ENCODE data around the gene CASP8AP2.
"Not testable (repeated sequence)": the region's sequence is repeated elsewhere in the genome, so short reads cannot be mapped to it uniquely, and the experiment has no call there.

Gene CASP8AP2

DNA sequence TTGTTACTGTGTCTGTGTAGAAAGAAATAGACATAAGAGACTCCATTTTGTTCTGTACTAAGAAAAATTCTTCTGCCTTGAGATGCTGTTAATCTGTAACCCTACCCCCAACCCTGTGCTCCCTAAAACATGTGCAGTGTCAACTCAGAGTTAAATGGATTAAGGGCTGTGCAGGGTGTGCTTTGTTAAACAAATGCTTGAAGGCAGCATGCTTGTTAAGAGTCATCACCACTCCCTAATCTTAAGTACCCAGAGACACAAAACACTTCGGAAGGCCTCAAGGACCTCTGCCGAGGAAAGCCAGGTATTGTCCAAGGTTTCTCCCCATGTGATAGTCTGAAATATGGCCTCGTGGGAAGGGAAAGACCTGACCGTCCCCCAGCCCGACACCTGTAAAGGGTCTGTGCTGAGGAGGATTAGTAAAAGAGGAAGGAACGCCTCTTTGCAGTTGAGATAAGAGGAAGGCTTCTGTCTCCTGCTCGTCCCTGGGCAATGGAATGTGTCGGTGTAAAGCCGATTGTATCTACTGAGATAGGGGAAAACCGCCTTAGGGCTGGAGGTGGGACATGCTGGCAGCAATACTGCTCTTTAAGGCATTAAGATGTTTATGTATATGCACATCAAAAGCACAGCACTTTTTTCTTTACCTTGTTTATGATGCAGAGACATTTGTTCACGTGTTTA lies 61.3 kb downstream of the CASP8AP2 start:
- DNase-seq = not testable (repeated sequence)

DNA sequence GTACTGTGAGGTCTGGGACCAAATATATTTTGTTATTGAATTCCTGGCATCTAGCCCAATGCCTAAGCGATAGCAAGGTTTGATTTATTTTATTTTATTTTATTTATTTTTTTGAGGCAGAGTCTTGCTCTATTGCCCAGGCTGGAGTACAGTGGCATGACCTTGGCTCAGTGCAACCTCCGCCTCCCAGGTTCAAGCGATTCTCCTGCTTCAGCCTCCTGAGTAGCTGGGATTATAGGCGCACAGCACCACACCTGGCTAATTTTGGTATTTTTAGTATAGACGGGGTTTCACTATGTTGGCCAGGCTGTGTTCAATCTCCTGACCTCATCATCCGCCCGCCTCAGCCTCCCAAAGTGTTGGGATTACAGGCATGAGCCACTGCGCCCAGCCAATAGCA lies 62.9 kb downstream of the CASP8AP2 start:
- DNase-seq = not testable (repeated sequence)

DNA sequence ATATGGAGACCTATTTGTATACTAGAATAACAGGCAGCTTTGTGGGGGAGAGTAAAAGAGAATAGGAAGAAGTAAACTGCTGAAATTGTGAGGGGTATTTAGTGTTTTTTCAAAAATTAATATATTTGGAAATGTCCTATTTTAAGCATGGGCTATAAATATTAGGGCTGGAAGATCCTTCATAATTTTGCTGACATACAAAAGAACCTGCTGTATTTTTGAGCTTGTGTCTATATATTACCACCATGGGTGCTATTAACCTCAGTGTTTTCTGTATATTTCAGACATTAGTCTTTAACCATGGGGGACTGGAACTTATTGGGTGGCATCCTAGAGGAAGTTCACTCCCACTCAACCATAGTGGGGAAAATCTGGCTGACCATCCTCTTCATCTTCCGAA lies 64.5 kb downstream of the CASP8AP2 start, which contains the start of gene GJA10:
TSS of gene GJA10 (plus strand) at position 301 of the 400 bp plus-strand sequence. CDS start at position 301, 0 bp downstream.
- no peak for DNase-seq

DNA sequence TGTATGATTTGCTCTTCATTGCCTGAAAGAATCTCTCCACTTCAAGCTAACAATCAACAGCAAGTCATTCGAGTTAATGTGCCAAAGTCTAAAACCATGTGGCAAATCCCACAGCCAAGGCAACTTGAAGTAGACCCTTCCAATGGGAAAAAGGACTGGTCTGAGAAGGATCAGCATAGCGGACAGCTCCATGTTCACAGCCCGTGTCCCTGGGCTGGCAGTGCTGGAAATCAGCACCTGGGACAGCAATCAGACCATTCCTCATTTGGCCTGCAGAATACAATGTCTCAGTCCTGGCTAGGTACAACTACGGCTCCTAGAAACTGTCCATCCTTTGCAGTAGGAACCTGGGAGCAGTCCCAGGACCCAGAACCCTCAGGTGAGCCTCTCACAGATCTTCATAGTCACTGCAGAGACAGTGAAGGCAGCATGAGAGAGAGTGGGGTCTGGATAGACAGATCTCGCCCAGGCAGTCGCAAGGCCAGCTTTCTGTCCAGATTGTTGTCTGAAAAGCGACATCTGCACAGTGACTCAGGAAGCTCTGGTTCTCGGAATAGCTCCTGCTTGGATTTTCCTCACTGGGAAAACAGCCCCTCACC lies 65.7 kb downstream of the CASP8AP2 start:
- no peak for DNase-seq

DNA sequence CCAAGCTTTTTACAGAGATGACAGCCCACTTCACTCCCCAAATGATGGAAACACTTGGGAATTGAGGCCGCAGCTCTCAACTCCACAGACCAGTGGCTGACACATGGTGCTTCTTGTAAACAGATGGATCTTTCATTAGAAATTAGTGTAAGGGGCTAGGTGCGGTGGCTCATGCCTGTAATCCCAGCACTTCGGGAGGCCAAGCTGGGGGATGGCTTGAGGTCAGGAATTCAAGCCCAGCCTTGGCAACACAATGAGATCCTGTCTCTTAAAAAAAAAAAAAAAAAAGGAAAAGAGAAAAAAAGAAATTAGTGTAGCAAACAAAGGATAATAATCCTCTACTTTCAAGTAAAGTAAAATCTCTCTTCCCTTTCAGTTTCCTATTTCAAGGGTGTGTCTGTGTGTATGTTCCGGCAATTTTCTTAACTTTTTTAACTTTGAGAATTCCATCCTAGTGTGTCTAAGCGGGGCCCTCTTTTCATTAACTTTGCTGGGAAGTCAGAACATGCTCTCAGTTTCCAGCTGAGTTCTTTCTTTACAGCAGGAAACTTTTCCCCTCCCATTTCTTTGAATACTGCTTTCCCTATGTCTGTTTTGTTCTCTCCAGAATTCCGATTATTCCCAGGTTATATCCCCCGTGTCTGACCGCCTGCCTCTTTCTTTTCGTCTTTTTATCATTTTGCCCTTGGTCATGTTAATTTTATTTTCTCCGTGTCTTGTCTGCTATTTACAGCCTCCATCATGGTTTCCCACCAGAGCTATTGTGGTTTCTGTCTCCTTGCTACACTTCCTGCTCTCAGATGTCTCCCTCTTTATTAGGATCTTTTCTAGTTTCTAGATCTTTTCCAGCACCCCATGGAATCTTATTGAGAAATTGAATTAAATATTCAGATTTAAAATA lies 80.6 kb downstream of the CASP8AP2 start:
- DNase-seq = not testable (repeated sequence)

DNA sequence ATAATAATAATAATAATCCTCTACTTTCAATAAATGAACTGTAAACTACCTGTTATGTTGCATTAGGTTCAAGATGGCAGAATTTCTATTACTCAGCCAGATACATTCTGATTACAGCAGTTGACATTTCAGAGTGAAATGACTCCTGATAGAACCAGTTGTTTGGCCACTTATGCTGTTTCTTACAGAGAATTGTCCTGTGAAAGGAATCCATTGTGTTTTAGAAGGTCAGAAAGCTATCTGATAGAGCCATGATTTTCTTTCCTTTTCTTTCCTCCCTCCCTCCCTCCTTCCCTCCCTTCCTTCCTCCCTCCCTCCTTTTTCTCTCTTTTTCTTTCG lies 81.2 kb downstream of the CASP8AP2 start:
- no peak for DNase-seq

DNA sequence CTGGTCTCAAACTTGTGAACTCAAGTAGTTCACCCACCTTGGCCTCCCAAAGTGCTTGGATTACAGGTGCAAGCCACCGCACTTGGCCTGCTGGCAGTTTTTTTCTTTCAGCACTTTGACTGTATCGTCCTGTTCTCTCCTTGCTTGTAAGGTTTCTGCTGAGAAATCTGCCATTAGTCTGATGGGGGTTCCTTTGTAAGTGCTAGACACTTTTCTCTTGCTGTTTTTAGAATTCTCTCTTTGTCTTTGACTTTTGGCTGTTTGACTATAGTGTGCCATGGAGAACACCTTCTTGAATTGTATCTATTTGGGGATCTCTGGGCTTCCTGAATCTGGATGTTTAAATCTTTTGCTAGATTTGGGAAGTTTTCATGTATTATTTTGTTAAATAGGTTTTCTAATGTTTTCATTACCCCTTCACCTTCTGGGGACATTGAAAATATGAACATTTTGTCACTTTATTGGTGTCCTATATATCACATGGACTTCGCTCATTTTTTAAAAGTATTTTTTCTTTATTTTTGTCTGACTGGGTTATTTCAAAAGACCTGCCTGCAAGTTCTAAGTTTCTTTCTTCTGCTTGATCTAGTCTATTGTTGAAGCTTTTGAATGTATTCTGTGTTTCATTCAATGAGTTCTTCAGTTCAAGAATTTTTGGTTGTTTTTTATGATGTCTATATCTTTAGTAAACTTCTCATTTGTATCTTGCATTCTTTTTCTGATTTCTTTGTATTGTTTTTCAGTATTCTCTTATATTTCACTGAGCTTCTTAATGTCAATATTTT lies 86.6 kb downstream of the CASP8AP2 start:
- no peak for DNase-seq

DNA sequence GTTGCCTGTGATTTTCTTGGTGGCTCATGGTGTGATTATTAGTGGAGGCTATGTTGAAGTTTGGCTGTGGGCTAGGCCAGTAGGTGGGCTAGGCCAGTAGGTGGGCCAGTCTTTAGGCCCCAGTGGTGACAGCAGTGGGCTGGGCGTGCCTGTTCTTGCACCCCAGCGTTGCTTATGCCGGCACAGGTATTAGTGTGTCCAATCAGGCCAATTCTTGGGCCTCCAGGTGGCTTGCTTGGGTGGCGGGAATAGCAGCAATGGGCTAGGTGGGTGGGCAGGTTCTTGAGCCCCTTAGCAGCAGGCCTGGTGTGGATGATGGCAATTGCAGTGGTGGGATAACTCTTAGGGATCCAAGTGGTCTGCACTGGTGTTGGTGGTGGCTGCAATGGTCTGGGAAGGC lies 87.5 kb downstream of the CASP8AP2 start:
- DNase-seq = no peak

DNA sequence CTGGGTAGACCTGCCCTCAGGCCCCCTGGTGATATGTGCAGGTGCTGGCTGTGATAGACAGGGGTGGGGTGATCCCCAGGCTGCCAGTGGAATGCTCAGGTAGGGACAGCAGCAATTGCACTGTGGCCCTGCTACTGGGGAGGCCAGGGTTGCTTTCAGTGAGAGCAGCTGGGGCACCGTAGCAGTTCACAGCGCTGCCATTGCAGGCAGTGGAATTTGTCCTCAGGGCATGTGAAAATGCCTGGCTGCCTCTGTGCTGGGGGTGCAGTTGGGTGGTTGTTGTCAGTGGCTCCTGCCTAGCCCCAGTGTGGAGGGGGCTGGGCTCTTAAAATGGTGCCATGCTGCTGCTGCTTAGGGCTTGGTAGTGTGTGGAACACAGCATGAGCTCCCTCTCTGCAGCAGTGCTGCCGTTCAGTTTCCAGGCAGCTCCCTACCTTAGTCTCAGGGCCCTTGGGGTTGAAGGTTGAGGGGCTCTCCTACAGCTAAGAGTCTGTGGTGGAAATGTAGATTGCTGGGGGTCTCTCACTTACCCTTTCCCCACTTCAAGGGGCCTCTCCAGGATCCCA lies 88.2 kb downstream of the CASP8AP2 start:
- DNase-seq = no peak
